H1 (cell line): ENCODE data around the gene PLEKHM3. TPM values are rescaled to one million over a fixed set of nuclear protein-coding genes. Genes with fewer than 3 reads are reported as not detected.

ENCODE experiments used
- CHD7 ChIP-seq: fragments of 300-600 bp; sonication (generic); IDR thresholded peaks from 2 replicates; pipeline ENCODE4 v1.7.1; 2012; ENCODE audit warnings: low read length, moderate library complexity, mild to moderate bottlenecking, inconsistent platforms; ENCODE audit not compliant: insufficient replicate concordance
- EZH2 ChIP-seq: fragments of 200-600 bp; sonication (generic); IDR thresholded peaks from 2 replicates; pipeline ENCODE4 v1.7.1; 2012; ENCODE audit warnings: low read depth, mild to moderate bottlenecking, moderate library complexity, low read length, inconsistent platforms; ENCODE audit not compliant: severe bottlenecking
- KDM4A ChIP-seq: IDR thresholded peaks from one replicate; pipeline ENCODE4 v1.7.1; 2012; ENCODE audit warnings: low read depth, mild to moderate bottlenecking, moderate library complexity, low read length, inconsistent platforms; ENCODE audit not compliant: severe bottlenecking
- KDM5A ChIP-seq: fragments of 200-600 bp; IDR thresholded peaks from 2 replicates; pipeline ENCODE4 v1.7.1; 2012; ENCODE audit warnings: mild to moderate bottlenecking, low read length, inconsistent platforms, mixed read lengths
- MAFK ChIP-seq: IDR thresholded peaks from 2 replicates; pipeline ENCODE4 v1.6.1; 2012; ENCODE audit warnings: low read depth, mild to moderate bottlenecking, improper control_type of control experiment, low read length
- RNF2 ChIP-seq: fragments of 200-900, 300-1000 bp; sonication (generic); IDR thresholded peaks from 2 replicates; pipeline ENCODE4 v1.7.1; 2016; ENCODE audit warnings: borderline replicate concordance, low read depth, mild to moderate bottlenecking, antibody characterized with exemption, low read length; ENCODE audit not compliant: poor library complexity, severe bottlenecking; ENCODE audit errors: missing control alignments
- SP1 ChIP-seq: IDR thresholded peaks from 2 replicates; pipeline ENCODE4 v1.6.1; 2011; ENCODE audit warnings: low read depth, low read length
- polyA plus RNA-seq, 7 experiments: library from polyadenylated mRNA; depleted of rRNA in 3 of 7; stranded (reverse) in 5 of 7; unstranded in 2 of 7; fragments of >200 nt in 5 of 7; fragments of 200-250 nt in 2 of 7; gene quantifications; 1 replicate in 5 of 7; 2 replicates in 1 of 7; 4 replicates in 1 of 7; pipeline versions ENCODE4 v1.2.1 to v1.2.3, GENCODE V29; 2011 to 2013; ENCODE audit warnings: missing spikeins in 2 of 7, mixed read lengths in 2 of 7
- total RNA-seq: library from RNA; stranded (reverse); fragmentation: NEBNext Ultra II Directional; extraction: Animal tissue kit (Norgen Biotek cat#: 25700); gene quantifications from 2 replicates; pipeline ENCODE4 v1.2.1, GENCODE V29; 2021

The PLEKHM3 gene
- total and polyA plus RNA-seq, 2 of the 8 experiments (the other 6 are each of a cell fraction or from before 2014, with no cell fraction given): 2.3 to 5.8 TPM

GRCh38 chr2:207833251-207833751 is 192.0 kb downstream of the PLEKHM3 start (continued):
- TF ChIP-seq CHD7 (no peak), EZH2 (no peak), KDM5A (no peak), MAFK (no peak), RNF2 (no peak), SP1 (no peak), KDM4A (no peak)
